Activated naive CD8-positive, alpha-beta T cell treated with anti-CD3 and anti-CD28 coated beads, Interleukin-2, amount 50 U/mL, for 16 hours (primary cell): ENCODE data around the gene OTULINL.
"Not testable (repeated sequence)": the region's sequence is repeated elsewhere in the genome, so short reads cannot be mapped to it uniquely, and the experiment has no call there.

ENCODE experiments used
- DNase-seq: peaks from one replicate; pipeline ENCODE4 v3.0.0-alpha.2; 2020; ENCODE audit warnings: low read depth, low spot score

Gene OTULINL

GRCh38 chr5:14581106-14581890 lies at the start of gene OTULINL:
Gene OTULINL (plus strand): TSS chr5:14581792. CDS start chr5:14581895, 103 bp downstream.
- DNase-seq = peak; percentile 74

- DNase-seq = no peak
Observed at GRCh38 chr5:14532180-14532579, 49.4 kb upstream of the OTULINL start.

GRCh38 chr5:14534773-14535172 lies 46.8 kb upstream of the OTULINL start:
- no peak for DNase-seq

GRCh38 chr5:14545308-14545707 lies 36.3 kb upstream of the OTULINL start:
- no peak for DNase-seq

DNA sequence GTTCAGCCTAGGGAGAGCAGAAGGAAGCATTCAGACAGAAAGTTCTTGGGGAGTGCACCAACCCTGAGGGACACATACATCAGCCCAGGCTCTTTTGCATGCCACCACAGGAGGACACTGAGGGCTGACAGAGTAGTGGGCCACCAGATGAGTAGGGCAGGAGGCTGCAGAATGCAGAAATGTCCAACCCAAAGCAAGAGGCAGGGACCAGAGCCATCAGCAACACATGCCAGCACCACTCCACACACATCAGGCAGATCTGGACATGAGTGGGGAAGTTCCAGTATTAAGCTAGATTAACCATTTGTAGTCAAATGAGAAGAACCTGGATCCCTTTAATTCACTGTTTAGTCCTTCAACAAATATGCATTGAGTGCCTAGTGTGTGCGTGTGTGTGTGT lies 35.7 kb upstream of the OTULINL start:
- no peak for DNase-seq

DNA sequence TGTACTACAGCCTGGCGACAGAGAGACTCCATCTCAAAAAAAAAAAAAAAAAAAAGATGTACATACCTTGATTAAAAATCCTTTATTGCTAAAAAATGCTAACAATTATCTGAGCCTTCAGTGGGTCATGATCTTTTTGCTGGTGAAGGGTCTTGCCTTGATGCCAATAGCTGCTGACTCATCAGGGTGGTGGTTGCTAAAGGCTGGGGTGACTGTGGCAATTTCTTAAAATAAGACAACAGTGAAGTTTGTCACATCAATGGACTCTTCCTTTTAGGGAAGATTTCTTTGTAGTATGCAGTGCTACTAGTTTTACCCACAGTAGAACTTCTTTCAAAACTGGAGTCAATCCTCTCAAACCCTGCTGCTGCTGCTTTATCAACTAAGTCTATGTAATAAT lies 33.9 kb upstream of the OTULINL start:
- no peak for DNase-seq

- no peak for DNase-seq
Observed at GRCh38 chr5:14551211-14551610, 30.4 kb upstream of the OTULINL start.

DNA sequence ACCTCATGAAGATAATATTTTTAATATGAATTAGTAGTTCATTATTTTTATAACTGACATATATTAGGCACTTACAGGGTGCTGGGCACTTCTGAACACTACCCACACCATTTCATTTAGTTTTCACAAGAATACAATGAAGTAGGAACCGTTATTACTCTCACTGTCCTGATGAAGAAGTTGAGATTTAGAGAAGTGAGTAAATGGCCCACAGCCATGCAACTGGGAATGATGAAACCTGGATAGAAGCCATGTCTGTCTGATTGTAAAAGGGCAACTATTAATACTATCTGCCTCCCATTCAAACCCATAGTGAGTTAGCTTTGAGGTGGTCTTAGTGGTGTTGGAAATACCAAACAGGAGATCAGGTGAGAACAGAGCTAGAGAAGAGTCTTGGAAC lies 29.6 kb upstream of the OTULINL start:
- DNase-seq = no peak

DNA sequence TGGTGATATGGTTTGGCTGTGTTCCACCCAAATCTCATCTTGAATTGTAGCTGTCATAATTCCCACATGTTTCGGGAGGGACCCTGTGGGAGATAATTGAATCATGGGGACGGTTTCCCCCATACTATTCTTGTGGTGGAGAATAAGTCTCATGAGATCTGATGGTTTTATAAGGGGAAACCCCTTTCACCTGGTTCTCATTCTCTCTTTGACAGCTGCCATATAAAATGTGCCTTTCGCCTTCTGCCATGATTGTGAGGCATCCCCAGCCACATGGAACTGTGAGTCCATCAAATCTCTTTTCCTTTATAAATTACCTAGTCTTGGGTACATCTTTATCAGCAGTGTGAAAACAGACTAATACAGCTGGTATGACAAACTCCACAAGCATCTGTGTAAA lies 27.3 kb upstream of the OTULINL start:
- DNase-seq = not testable (repeated sequence)

- DNase-seq = no peak
Observed at GRCh38 chr5:14556015-14556414, 25.6 kb upstream of the OTULINL start.

DNA sequence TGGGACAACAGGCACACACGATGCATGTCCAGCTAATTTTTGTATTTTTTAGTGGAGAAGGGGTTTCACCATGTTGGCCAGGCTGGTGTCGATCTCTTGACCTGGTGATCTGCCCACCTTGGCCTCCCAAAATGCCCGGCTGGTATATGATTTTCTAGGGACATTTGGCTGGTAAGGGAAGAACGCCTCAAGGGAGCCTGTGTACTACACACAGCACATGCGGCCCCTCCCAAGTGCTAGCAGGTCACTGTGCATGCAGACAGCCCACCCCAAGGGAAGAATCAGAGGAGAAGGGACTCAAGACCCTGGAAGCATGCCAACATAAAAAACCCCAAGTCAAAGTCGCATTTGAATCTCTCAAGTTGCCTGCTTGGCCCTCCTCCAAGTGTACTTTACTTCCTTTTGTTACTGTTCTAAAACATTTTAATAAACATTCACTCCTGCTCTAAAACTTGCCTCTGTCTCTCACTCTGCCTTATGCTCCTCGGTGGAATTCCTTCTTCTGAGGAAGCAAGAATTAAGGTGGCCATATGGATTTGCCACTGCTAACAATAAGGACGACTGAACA lies 24.3 kb upstream of the OTULINL start:
- no peak for DNase-seq

- DNase-seq = no peak
Observed at GRCh38 chr5:14557791-14558415, 23.7 kb upstream of the OTULINL start.

DNA sequence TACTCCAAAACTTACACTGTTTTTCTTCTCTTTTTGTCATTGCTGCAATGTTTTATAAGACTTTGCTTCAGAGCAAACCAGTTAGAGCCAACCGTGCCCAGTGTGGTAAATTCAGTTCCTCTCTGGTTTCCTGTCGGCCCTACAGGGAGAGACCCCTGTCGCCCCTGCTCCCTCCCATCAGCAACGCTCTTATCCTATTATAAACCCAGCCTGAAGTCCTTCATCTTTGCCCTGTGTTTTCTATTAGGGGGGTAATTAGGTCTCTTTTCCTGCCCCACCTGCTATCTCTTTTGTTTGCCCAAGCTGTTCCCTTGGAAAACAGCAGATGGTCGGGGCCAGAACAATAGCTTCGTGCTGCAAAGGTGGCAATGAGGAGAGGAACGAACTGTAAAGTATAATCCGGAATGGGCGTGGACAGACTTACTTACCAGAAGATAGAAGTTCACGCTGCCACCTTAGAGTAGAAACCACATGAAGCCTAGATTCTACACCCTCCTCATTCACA lies 21.4 kb upstream of the OTULINL start:
- DNase-seq = no peak

- no peak for DNase-seq
Observed at GRCh38 chr5:14561741-14562140, 19.9 kb upstream of the OTULINL start.

DNA sequence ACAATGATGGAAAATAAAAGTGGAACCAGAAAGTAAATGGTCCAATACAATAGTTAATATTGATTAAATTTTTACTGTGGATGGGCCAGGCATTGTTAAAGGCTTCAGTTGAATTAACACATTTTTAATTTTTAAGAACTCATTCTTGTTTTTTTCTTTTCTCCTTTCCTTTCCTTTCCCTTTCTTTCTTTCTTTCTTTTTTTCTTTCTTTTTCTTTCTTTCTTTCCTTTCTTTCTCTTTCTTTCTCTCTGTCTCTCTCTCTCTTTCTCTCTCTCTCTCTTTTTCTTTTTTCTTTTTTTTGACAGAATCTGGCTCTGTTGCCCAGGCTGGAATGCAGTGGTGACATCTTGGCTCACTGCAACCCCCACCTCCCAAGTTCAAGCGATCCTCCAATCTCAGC lies 13.3 kb upstream of the OTULINL start:
- no peak for DNase-seq

DNA sequence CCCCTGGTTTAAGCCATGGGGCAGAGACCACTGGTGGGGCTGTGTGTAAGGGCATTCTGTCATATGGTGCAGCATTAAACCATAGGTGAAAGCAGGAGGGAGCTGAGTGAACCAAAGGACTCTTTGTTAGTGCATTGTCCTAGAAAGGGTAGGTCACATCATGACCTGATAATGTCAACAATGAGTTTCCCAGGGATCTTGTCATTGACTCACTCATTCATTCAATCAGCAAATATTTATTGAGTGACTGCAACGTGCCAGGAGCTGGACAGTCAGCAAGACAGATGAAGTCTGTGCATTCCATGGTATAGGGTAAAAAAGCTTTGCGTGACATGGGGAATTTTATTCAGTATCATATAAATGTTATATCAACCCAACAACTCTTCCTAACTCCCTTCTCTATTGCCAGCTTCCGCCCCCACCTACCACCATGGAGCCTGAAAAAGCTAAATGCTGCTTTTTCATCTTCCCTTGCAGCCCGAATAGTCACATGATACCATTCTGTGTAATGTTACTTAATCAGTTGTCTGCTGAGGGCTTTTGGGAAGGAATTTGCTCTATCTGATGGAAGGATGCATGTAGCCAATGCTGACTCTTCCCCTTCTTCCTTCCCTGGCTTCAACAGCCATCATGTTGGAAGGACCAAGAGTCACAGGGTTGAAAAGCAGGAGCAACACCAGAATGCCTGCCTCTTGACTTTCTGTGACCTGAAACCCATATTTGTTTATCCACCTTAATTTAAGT lies 11.5 kb upstream of the OTULINL start:
- no peak for DNase-seq

DNA sequence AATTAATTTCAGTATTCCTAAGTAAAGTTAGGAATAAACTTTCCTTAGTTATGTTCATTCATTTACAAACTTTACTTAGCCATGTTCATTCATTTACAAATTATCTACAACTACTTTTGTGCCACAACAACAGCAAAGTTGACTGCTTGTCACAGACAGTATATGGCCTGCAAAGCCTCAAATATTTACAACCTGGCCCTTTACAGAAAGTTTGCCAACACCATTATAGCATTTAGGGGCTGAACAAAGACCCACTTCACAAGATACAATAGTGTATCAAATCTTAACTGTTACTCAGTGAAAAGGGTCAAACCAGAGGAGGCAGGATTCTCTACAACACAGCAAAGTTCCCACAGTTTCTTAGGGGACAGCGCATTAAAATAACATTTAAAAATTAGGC lies 9.7 kb upstream of the OTULINL start:
- DNase-seq = no peak

DNA sequence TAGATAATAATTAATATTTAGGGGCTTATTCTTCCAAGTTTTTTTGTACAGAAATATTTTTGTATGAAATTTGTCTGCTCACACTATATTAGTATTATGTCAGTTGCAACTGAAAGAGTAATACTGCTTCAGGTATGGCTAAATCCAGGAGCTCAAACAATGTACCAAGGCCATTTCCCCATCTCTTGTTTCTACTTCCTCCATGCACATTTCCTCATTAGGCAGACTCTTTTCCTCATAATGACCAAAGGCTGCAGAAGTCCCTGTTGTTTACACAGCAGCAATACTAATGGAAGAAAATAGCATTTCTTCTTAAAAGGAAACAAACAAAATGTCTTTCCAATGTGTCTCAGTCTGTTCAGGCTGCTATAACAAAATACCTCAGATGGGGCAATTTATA lies 9.2 kb upstream of the OTULINL start:
- DNase-seq = no peak

DNA sequence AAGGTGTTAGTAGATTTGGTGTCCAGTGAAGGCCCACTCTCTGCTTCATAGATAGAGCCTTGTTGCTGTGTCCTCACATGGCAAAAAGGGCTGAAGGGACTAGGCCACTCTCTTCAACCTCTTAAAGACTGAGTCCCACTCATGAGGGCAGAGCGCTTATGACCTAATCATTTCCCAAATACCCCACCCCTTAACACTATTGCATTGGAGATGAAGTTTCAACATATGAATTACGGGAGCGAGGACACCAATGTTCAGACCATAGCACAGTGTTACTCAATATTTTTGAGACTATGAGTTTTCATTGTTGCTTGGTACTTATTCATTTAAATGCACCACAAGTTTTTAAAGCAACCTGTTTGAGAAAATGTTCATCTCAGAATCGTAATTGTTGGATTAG lies 8.8 kb upstream of the OTULINL start:
- no peak for DNase-seq

GRCh38 chr5:14574096-14574495 lies 7.5 kb upstream of the OTULINL start:
- no peak for DNase-seq

DNA sequence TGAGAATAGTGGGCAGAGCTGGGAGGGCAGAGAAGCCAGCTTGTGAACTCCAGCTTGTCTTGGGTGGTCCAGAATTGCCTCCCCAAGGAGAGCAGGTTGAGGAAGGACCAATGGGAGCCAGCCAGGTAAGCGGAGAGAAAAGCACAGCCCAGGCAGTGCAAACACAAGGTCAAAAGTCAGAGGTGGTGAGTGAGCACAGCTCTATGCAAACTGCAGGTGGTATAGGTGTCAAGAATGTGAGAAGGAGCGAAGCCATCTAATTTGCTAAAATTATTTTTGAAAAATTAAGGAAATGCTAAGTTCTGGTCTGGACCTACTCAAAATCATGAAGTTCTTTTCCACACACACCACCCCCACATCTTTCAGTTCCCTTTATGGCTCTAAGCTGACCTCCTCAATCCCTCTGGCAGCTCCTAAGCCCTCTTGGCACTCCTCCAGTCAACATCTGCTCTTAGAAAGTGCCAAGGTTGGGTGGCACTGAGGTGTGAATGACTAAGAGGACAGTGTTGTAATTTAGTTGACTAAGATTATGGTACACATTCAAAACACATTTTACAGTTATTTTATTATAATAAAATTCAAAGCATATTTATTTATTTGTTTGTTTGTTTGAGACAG lies 6.6 kb upstream of the OTULINL start:
- DNase-seq = no peak

GRCh38 chr5:14576206-14576605 lies 5.4 kb upstream of the OTULINL start:
- no peak for DNase-seq
